Endodermal cell (in vitro differentiated cells): ENCODE data around the gene MCAM. TPM values are rescaled to one million over a fixed set of nuclear protein-coding genes. Genes with fewer than 3 reads are reported as not detected.
A peak's percentile ranks its signal among the peaks of the same experiment; 100 is the strongest.

ENCODE experiments used
- DNase-seq: peaks from one replicate; pipeline ENCODE4 v3.0.0-alpha.2; 2017
- H3K27ac ChIP-seq: 2 replicates; pipeline ENCODE4 v1.5.1; 2013; ENCODE audit warnings: mild to moderate bottlenecking, low read depth, low read length, moderate library complexity
- H3K27me3 ChIP-seq: 2 replicates; pipeline ENCODE4 v1.6.1; 2013; ENCODE audit warnings: mild to moderate bottlenecking, low read length, moderate library complexity; ENCODE audit not compliant: insufficient read depth, control insufficient read depth, poor library complexity, severe bottlenecking
- H3K36me3 ChIP-seq: 2 replicates; pipeline ENCODE4 v1.7.0; 2013; ENCODE audit warnings: mild to moderate bottlenecking, low read length, moderate library complexity; ENCODE audit not compliant: control insufficient read depth, insufficient read depth
- H3K4me1 ChIP-seq: one replicate; pipeline ENCODE4 v1.7.0; 2013; ENCODE audit warnings: low read length; ENCODE audit not compliant: control insufficient read depth, insufficient read depth
- H3K4me3 ChIP-seq: 2 replicates; pipeline ENCODE4 v1.5.1; 2013; ENCODE audit warnings: mild to moderate bottlenecking, low read length, moderate library complexity
- H3K9ac ChIP-seq: 2 replicates; pipeline ENCODE4 v1.6.1; 2013; ENCODE audit warnings: mild to moderate bottlenecking, low read length, moderate library complexity; ENCODE audit not compliant: poor library complexity, severe bottlenecking; ENCODE audit errors: extremely low read depth
- H3K9me3 ChIP-seq: 2 replicates; pipeline ENCODE4 v1.6.1; 2013; ENCODE audit warnings: mild to moderate bottlenecking, low read length, moderate library complexity; ENCODE audit not compliant: control insufficient read depth
- H3K27ac Mint-ChIP-seq: 2 replicates; pipeline ENCODE4 v1.8.0; 2020; ENCODE audit warnings: mixed read lengths
- H3K27me3 Mint-ChIP-seq: 2 replicates; pipeline ENCODE4 v1.8.0; 2021; ENCODE audit warnings: mild to moderate bottlenecking, mixed read lengths; ENCODE audit not compliant: insufficient read depth
- H3K36me3 Mint-ChIP-seq: 2 replicates; pipeline ENCODE4 v1.8.0; 2020; ENCODE audit warnings: low read depth, mixed read lengths
- H3K4me1 Mint-ChIP-seq: 2 replicates; pipeline ENCODE4 v1.8.0; 2020; ENCODE audit warnings: mixed read lengths
- H3K4me3 Mint-ChIP-seq: 2 replicates; pipeline ENCODE4 v1.8.0; 2020; ENCODE audit warnings: mild to moderate bottlenecking, moderate library complexity, mixed read lengths
- H3K9me3 Mint-ChIP-seq: 2 replicates; pipeline ENCODE4 v1.8.0; 2020; ENCODE audit warnings: mild to moderate bottlenecking, mixed read lengths
- WGBS, 2 experiments: methylation state at CpG; one replicate each; pipeline versions ENCODE4 v1.1.5 to v1.1.7; 2013; ENCODE audit warnings: missing lambda C conversion rate in 2 of 2, mixed read lengths in 1 of 2; ENCODE audit not compliant: insufficient coverage in 1 of 2, insufficient read length in 1 of 2; 5-methylcytosine and 5-hydroxymethylcytosine counted together
- total RNA-seq, 2 donors: library from RNA; stranded (reverse); fragmentation: NEBNext Ultra II Directional in 1 of 2; extraction: Animal tissue kit (Norgen Biotek cat#: 25700) in 1 of 2; gene quantifications; 2 replicates in 1 of 2; 3 replicates in 1 of 2; pipeline ENCODE4 v1.2.1, GENCODE V29; 2021
- TF ChIP-seq, protein P1 (sequence below): fragments of 200-600 bp; sonication (generic); conservative IDR thresholded peaks from 2 replicates; pipeline ENCODE4 v1.5.0; 2021; ENCODE audit warnings: antibody characterized with exemption, mild to moderate bottlenecking

Gene MCAM
- total RNA-seq, 2 donors from 2014 or later, result 21.9 to 28.3 TPM

DNA sequence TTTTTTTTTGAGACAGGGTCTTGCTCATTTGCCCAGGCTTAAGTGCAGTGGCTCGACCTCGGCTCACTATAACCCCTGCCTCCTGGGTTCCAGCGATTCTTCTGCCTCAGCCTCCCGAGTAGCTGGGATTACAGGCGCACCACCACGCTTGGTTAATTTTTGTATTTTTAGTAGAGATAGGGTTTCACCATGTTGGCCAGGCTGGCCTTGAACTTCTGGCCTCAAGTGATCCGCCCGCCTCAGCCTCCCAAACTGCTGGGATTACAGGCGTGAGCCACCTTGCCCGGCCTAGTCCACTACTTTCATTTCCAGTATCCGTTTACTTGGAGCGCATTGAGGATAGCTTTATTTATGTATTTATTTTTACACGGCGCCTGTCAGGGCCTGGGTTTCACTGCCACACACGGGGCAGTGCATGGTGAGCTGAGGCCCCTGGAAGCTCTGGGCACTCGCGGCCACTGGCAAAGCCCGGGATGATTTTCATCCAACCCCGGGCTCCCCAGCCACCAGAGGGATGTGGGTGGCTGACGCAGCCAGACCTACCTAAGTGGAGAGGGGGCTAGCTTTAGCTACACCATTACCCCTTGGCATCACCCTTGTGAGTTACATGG is 6.1 kb upstream of the MCAM start:
- no peaks in the 10 kb centered on the region for H3K9me3 Mint-ChIP-seq
- no peak overlapping the region for H3K4me3 ChIP-seq
- DNase-seq, result no peak
- H3K36me3 ChIP-seq, result no peaks in the 10 kb centered on the region
- H3K4me3 Mint-ChIP-seq, result no peak overlapping the region
- H3K27me3 ChIP-seq, result no peaks in the 10 kb centered on the region
- H3K9ac ChIP-seq, result no peak overlapping the region
- no peaks in the 10 kb centered on the region for H3K9me3 ChIP-seq
- TF ChIP-seq, protein P1, sequence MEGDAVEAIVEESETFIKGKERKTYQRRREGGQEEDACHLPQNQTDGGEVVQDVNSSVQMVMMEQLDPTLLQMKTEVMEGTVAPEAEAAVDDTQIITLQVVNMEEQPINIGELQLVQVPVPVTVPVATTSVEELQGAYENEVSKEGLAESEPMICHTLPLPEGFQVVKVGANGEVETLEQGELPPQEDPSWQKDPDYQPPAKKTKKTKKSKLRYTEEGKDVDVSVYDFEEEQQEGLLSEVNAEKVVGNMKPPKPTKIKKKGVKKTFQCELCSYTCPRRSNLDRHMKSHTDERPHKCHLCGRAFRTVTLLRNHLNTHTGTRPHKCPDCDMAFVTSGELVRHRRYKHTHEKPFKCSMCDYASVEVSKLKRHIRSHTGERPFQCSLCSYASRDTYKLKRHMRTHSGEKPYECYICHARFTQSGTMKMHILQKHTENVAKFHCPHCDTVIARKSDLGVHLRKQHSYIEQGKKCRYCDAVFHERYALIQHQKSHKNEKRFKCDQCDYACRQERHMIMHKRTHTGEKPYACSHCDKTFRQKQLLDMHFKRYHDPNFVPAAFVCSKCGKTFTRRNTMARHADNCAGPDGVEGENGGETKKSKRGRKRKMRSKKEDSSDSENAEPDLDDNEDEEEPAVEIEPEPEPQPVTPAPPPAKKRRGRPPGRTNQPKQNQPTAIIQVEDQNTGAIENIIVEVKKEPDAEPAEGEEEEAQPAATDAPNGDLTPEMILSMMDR, result no peak
- peaks cover 32% of the 10 kb centered on the region for H3K4me1 Mint-ChIP-seq
- no peaks in the 10 kb centered on the region for H3K36me3 Mint-ChIP-seq
- no peaks in the 10 kb centered on the region for H3K27me3 Mint-ChIP-seq
- WGBS, 2 experiments, result 92 to 94% methylated on average over 12 to 17 of the region's 20 CpGs
- H3K4me1 ChIP-seq, result peaks cover 16% of the 10 kb centered on the region
- H3K27ac ChIP-seq, result no peak overlapping the region
- H3K27ac Mint-ChIP-seq, result no peak overlapping the region

DNA sequence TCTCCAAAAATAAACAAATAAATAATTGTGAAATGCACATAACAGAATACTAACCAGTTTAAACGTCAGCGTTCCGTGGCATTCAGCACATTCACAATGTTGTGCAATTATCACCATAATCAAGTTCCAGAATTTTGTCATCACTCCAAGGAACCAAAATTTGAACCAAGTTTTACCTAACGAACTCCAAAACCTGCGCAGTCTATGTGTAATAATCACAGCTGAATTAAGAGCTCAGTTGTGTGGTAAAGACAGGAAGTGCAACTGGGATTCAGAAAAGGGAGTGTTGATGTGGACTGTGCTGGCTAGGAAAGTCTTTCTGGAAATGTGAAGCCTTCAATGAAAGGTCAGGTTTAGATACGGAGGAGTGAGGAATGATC is 5.4 kb upstream of the MCAM start:
- Histone ChIP-seq H3K36me3 (no peaks in the 10 kb centered on the region), H3K4me3 (no peak overlapping the region), H3K4me1 (peaks cover 20% of the 10 kb centered on the region), H3K27ac (no peak overlapping the region), H3K27me3 (no peaks in the 10 kb centered on the region), H3K9me3 (no peaks in the 10 kb centered on the region), H3K9ac (no peak overlapping the region)
- Mint-ChIP-seq H3K27ac (no peak overlapping the region), H3K9me3 (no peaks in the 10 kb centered on the region), H3K36me3 (no peaks in the 10 kb centered on the region), H3K27me3 (no peaks in the 10 kb centered on the region), H3K4me1 (peaks cover 38% of the 10 kb centered on the region), H3K4me3 (no peak overlapping the region)
- TF ChIP-seq, protein P1, result peak; percentile 11
- 96 to 98% methylated on average over 5 to 6 of the region's 6 CpGs for WGBS, 2 experiments
- DNase-seq, result no peak

DNA sequence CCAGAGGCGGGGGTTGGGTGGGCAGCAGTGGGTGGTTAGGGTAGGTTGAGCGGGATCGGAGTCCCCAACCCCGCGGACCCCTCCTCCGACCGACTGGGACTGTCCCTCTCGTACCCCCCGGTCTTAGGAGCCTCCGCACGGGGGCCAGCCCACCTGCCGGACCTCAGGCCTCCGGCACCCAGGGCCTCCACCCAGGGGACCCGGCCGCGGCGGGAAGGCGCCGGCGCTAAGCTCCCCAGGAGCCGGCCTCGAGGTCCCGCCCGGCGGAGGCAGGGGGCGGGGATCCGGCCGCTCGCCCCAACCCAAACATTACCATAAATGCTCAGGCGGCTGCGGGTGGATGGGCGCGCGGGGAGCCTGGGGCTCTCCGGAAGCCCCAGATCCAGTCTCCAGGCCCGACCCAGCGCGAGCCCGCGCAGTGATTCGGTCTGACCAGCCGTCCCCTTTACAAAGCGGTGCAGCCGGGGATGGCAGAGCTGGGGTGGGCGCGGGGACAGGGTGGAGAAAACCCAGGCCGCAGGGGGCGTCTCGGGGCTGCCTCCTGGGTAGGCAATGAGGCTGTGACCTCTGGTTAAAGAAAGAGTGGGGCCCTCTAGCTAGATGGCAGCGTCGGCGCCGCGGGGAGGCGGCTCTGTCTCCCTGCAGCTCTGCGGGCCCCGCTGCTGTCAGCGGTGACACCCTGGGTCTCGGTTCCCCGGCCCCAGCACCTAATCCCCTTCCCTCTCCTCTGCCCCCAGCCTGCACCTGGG is 4.0 kb upstream of the MCAM start:
- peak overlapping the region; percentile 56 for H3K4me3 Mint-ChIP-seq
- Histone ChIP-seq H3K27ac (peak overlapping the region; percentile 85), H3K9ac (no peak overlapping the region), H3K4me3 (no peak overlapping the region), H3K4me1 (peaks cover 21% of the 10 kb centered on the region), H3K36me3 (no peaks in the 10 kb centered on the region), H3K27me3 (peaks cover 8% of the 10 kb centered on the region), H3K9me3 (no peaks in the 10 kb centered on the region)
- peaks cover 5% of the 10 kb centered on the region for H3K27me3 Mint-ChIP-seq
- H3K9me3 Mint-ChIP-seq, result no peaks in the 10 kb centered on the region
- 18 to 19% methylated on average over 16 to 60 of the region's 60 CpGs for WGBS, 2 experiments
- TF ChIP-seq, protein P1, result no peak
- peaks cover 38% of the 10 kb centered on the region for H3K4me1 Mint-ChIP-seq
- DNase-seq, result peak; percentile 87
- H3K27ac Mint-ChIP-seq, result peak overlapping the region; percentile 92
- no peaks in the 10 kb centered on the region for H3K36me3 Mint-ChIP-seq
